Measurements from ENCODE around the gene SDCCAG8. TPM values are rescaled to one million over a fixed set of nuclear protein-coding genes. Genes with fewer than 3 reads are reported as not detected.
A peak's percentile ranks its signal among the peaks of the same experiment; 100 is the strongest.

SDCCAG8 gene
- total RNA-seq, 2 donors from 2014 or later: 25.7 to 36.9 TPM

DNA sequence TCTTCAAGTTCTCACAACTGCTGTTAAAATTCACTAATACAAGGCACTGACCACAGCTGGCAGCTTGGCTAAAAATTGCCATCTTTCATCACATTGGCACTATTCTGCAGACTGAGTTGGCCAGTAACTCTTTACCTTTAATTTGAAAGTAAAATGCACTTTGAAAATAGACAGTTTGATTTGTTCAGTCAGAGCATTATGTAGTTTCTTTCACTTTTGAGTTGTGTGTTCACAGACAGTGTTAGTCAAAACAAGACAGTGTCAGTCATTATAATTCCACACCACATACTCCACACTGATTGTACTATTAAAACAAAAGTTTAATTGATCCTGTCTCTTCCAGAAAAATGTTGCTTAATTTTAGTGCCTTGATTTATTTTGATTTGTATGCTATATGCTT is 160.7 kb downstream of the SDCCAG8 start:
- ATAC-seq: no peak
- no peaks in the 10 kb centered on the region for H3K9me3 ChIP-seq (ENCODE audit: control insufficient read depth, low read length, poor library complexity, severe bottlenecking)
- no peak overlapping the region for H3K4me3 Mint-ChIP-seq
- no peak overlapping the region for H3K27ac Mint-ChIP-seq
- H3K36me3 Mint-ChIP-seq (ENCODE audit: low read depth): peaks cover 4% of the 10 kb centered on the region
- no peaks in the 10 kb centered on the region for H3K27me3 Mint-ChIP-seq
- peaks cover 34% of the 10 kb centered on the region for H3K4me1 Mint-ChIP-seq
- DNase-seq: no peak

DNA sequence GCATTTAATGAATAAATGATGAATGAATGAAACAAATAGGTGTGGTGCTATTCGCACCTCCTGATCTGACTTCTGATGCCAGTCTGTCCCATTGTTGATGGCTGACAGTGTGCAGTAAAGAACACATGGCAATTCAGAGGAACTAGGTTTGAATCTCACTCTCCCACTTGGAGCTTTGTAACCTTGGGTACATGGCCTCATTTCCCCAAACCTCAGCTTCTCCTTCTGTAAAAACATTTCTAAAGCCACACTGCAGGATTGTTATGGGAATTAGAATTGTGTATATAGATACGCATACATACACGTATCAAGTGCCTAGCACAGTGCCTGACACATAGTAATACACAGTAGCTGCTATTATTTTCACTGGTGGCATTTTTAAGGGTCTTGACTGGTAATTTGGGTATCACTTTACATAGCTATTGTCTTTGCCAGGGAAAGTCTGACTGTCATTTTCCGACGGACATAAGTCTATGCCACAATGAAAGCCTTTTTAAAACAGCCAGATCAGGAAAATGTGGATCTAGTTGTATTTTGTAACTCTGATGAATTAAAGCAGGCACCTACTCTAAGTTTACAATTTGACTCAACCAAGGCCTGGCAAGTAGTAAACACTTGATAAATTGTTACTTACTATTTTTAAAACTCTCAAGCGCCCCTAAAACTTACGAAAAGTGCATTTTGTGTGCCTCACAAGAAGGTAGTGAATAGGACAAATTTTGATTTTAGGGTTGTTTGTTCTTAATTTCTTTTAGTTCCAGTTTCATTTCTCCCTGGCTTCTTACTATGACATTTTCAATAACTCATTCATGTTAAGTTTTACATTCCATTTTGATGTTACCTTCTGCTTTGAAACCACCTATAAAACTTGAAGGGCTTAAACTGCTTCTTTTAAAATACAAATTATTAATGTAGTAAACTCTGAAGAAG is 164.4 kb downstream of the SDCCAG8 start:
- DNase-seq: no peak
- no peak overlapping the region for H3K27ac Mint-ChIP-seq
- no peaks in the 10 kb centered on the region for H3K9me3 ChIP-seq (ENCODE audit: control insufficient read depth, low read length, poor library complexity, severe bottlenecking)
- H3K27me3 Mint-ChIP-seq: no peaks in the 10 kb centered on the region
- H3K36me3 Mint-ChIP-seq (ENCODE audit: low read depth): no peaks in the 10 kb centered on the region
- peaks cover 32% of the 10 kb centered on the region for H3K4me1 Mint-ChIP-seq
- no peak for ATAC-seq
- no peak overlapping the region for H3K4me3 Mint-ChIP-seq

DNA sequence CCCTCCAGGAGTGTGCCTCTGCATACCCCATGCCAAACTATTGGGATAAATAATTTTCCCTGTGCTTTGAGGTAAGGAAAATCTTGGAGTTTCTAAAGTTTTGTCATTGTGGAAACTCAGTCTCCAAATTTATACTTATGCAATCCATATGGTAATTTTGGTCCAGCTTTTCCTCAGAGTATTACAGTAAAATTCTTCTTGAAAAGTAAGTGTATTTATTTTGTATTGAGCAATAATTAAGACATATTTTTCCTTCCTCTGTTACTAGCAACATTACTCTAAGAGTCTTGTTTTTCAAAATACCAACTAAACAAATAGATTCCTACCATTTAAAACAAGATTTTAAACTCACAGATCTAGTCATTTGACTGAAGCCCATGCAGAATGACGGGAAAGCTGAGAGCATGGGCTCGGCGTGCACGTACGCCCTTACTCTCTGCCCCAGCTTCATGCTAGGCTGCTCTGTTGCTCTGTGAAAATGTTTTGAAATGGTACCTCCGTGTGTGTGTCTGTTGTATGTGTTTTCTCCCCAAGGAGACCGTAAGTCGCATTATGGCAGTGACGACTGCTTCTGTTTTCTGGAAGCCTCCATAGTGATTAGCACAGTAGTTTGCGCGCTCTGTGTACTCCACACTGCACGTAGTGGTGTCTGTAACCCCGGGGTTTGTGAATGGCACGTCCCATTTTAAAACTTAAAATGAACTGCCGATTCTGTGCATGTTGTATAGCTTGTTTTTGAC is 165.3 kb downstream of the SDCCAG8 start:
- H3K4me1 Mint-ChIP-seq: peaks cover 26% of the 10 kb centered on the region
- H3K27me3 Mint-ChIP-seq: no peaks in the 10 kb centered on the region
- no peaks in the 10 kb centered on the region for H3K9me3 ChIP-seq (ENCODE audit: control insufficient read depth, low read length, poor library complexity, severe bottlenecking)
- H3K36me3 Mint-ChIP-seq (ENCODE audit: low read depth): no peaks in the 10 kb centered on the region
- ATAC-seq (peak; percentile 44), DNase-seq (no peak)
- H3K27ac Mint-ChIP-seq: peak overlapping the region; percentile 79
- peak overlapping the region; percentile 82 for H3K4me3 Mint-ChIP-seq

DNA sequence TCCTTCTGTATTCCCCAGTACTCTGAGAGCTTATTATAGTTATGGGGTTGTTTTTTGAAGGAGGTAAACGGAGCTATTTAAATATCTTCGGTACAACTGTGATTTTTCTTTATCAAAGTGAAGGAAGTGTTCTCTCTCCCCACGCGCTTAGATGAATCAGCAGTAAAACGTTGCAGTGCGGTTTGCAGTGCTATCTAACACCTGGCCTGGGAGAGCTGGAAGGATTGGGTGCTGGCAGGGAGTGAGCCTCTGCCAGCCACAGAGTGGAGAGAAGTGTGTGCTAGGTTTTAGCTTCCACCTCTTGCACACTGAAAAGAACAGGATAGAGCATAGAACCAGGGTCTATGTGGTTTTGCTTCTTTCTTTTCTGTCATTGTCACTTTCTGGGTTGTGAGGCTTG is 165.9 kb downstream of the SDCCAG8 start:
- DNase-seq (peak in 1 of 3 donors; percentile 9), ATAC-seq (peak; percentile 94)
- Mint-ChIP-seq H3K36me3 (ENCODE audit: low read depth) (no peaks in the 10 kb centered on the region), H3K27me3 (no peaks in the 10 kb centered on the region), H3K4me1 (peaks cover 22% of the 10 kb centered on the region), H3K4me3 (peak overlapping the region; percentile 82), H3K27ac (peak overlapping the region; percentile 79)
- no peaks in the 10 kb centered on the region for H3K9me3 ChIP-seq (ENCODE audit: control insufficient read depth, low read length, poor library complexity, severe bottlenecking)

DNA sequence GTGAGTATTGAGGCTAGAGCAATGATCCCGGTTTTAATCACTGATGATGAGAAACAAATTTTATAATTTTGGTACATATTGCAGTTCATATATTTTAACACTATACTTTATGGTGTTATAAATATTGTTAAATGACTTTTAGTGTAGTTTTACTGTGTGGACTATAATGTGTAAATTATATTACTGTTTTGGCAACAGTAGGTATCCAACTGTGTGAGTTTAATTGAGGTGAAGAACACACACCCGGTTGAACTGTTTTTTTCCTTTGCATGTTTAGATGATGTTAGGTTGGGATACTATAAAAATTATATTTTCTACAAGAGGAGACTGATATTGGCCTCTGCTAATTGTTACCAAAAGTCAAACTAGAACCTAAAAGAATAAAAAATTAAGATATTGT is 166.5 kb downstream of the SDCCAG8 start:
- no peaks in the 10 kb centered on the region for H3K9me3 ChIP-seq (ENCODE audit: control insufficient read depth, low read length, poor library complexity, severe bottlenecking)
- peaks cover 22% of the 10 kb centered on the region for H3K4me1 Mint-ChIP-seq
- DNase-seq (no peak), ATAC-seq (no peak)
- peak overlapping the region; percentile 82 for H3K4me3 Mint-ChIP-seq
- H3K27me3 Mint-ChIP-seq: no peaks in the 10 kb centered on the region
- peak overlapping the region; percentile 79 for H3K27ac Mint-ChIP-seq
- H3K36me3 Mint-ChIP-seq (ENCODE audit: low read depth): no peaks in the 10 kb centered on the region

DNA sequence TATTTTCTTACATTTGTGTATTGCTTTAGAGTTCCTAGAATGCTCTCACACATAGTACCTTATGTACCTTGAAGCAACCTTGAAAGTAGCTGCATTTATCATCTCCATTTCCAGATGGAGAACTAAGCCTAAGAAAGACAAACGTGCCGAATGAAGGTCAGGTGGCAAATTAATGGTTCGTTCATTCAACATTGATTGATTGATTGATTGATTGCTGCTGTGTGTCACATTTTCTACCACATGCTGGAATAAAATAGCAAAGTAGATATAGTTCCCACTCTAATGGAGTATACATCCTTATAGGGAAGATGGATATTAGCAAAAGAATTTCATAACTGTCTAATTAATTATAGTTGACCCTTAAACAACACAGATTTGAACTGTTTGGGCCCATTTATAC is 172.2 kb downstream of the SDCCAG8 start:
- Mint-ChIP-seq H3K27ac (no peak overlapping the region), H3K4me3 (no peak overlapping the region), H3K27me3 (no peaks in the 10 kb centered on the region), H3K36me3 (ENCODE audit: low read depth) (peaks cover 3% of the 10 kb centered on the region), H3K4me1 (peaks cover 2% of the 10 kb centered on the region)
- ATAC-seq (no peak), DNase-seq (no peak)
- no peaks in the 10 kb centered on the region for H3K9me3 ChIP-seq (ENCODE audit: control insufficient read depth, low read length, poor library complexity, severe bottlenecking)

DNA sequence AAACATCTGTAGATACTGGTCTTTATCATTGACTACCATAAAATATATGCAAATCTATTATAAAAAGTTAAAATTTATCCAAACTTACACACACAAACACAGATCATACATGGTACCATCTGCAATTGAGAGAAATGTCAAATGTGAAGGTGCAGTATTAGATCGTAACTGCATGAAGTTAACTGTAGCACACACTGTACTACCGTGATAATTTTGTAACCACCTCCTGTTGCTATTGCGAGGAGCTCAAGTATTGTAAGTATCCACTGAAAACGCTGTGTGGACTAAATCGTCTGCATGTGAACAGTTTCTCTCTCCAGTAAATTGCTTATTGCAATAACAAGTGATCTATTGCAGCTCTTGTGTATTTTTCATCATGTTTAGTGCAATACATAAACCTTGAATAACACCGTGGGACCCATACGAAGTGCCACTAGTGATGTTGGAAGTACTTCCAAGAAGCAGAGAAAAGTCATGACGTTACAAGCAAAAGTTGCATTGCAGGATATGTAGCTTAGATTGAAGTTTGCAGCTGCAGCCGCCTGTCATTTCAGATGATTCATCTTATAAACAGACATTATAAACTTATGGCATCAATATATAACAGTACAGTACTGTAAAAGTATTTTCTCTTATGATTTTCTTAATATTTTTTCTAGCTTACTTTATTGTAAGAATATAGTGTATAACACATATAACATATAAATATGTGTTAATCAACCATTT is 172.9 kb downstream of the SDCCAG8 start:
- Mint-ChIP-seq H3K36me3 (ENCODE audit: low read depth) (peaks cover 3% of the 10 kb centered on the region), H3K27ac (no peak overlapping the region), H3K27me3 (no peaks in the 10 kb centered on the region), H3K4me3 (no peak overlapping the region), H3K4me1 (peaks cover 2% of the 10 kb centered on the region)
- no peak for DNase-seq
- H3K9me3 ChIP-seq (ENCODE audit: control insufficient read depth, low read length, poor library complexity, severe bottlenecking): no peaks in the 10 kb centered on the region
- no peak for ATAC-seq

DNA sequence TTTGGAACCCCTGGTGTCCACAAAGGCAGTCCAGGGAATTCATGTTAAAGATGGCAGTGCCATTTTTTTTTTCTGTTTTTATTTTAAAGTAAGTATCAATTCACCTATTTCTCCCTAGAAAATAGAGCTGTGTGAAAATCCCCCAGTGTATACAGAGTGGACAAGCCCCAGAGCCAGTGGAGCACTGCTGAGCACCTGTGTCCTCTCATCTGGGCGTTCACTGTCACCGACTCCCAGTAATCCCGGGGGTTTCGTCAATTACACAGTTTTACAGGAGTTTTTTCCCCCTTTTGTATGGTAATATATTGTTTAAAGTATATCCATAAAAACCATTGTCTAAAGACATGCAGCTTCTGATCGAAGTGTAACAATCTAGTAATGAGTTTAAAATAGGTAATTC is 175.8 kb downstream of the SDCCAG8 start:
- no peak for DNase-seq
- H3K27me3 Mint-ChIP-seq: no peaks in the 10 kb centered on the region
- H3K4me3 Mint-ChIP-seq: no peak overlapping the region
- no peaks in the 10 kb centered on the region for H3K9me3 ChIP-seq (ENCODE audit: control insufficient read depth, low read length, poor library complexity, severe bottlenecking)
- ATAC-seq: no peak
- H3K4me1 Mint-ChIP-seq: peaks cover 3% of the 10 kb centered on the region
- H3K27ac Mint-ChIP-seq: no peak overlapping the region
- peaks cover 3% of the 10 kb centered on the region for H3K36me3 Mint-ChIP-seq (ENCODE audit: low read depth)

DNA sequence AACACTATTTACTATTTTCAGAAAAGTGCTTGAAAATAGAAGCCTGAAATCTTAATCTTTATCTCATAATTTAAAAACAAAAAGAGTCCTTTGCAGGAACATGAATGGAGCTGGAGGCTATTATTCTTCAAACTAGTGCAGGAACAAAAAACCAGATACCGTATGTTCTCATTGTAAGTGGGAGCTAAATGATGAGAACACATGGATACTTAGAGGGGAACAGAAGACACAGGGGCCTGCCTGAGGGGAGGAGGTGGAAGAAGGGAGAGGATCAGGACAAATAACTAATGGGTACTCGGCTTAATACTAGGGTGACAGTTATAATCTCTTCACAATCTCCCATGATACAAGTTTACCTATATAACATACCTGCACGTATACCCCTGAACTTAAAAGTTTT is 176.3 kb downstream of the SDCCAG8 start:
- Mint-ChIP-seq H3K4me1 (peaks cover 3% of the 10 kb centered on the region), H3K27ac (no peak overlapping the region), H3K27me3 (no peaks in the 10 kb centered on the region), H3K4me3 (no peak overlapping the region), H3K36me3 (ENCODE audit: low read depth) (peaks cover 3% of the 10 kb centered on the region)
- H3K9me3 ChIP-seq (ENCODE audit: control insufficient read depth, low read length, poor library complexity, severe bottlenecking): no peaks in the 10 kb centered on the region
- ATAC-seq (no peak), DNase-seq (no peak)

DNA sequence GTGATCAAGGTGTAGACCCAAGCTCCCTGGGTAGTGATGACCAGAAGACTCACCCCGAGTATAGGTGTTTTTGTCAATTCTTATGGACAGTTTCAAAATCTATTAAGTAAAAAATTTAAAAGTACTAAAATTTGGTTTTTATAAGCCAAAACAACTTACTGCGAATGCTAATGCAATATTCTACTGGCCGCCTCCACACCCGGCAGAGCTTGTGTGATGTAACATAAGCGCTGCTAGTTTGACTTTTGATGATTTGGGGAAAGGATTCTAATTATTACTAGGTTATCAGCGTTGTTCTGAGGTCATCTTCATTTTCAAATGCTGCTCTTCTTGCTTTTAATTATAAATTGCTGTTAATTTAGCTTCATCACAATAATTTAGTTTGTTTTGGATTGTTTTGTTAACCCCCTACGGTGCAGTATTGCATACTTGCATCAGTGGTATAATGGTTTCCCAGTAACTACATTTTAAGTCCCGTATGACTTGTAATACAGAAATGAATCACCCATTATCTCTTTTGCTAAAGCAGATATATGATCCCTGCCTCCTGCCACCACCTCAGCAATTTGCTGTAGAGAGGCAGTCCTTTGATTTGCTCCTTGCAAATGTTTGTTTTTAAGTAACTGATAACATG is 178.0 kb downstream of the SDCCAG8 start:
- no peaks in the 10 kb centered on the region for H3K9me3 ChIP-seq (ENCODE audit: control insufficient read depth, low read length, poor library complexity, severe bottlenecking)
- Mint-ChIP-seq H3K36me3 (ENCODE audit: low read depth) (peaks cover 8% of the 10 kb centered on the region), H3K27me3 (no peaks in the 10 kb centered on the region), H3K4me1 (peaks cover 3% of the 10 kb centered on the region), H3K4me3 (no peak overlapping the region), H3K27ac (no peak overlapping the region)
- DNase-seq: no peak
- ATAC-seq: no peak

DNA sequence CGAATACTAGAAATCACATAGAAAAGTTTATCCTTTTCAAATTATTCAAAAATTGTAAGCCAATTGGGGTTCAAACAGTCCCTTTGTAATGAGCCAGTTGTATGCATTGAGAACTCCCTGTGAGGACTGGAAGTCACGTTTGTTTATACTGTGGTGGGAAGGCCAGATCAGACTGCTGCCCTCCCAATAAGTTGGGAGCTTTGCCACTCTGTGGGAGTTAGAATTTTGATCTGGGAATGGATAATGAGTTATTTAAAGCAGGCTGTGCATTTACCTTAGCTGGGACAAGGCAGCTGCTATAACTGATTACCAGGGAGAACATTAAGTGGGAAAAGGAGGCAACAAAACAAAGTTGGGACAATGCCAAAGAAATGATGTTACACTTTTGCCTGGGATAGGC is 178.8 kb downstream of the SDCCAG8 start:
- no peak overlapping the region for H3K27ac Mint-ChIP-seq
- H3K27me3 Mint-ChIP-seq: no peaks in the 10 kb centered on the region
- H3K4me1 Mint-ChIP-seq: peaks cover 3% of the 10 kb centered on the region
- no peak for DNase-seq
- no peak overlapping the region for H3K4me3 Mint-ChIP-seq
- peaks cover 8% of the 10 kb centered on the region for H3K36me3 Mint-ChIP-seq (ENCODE audit: low read depth)
- H3K9me3 ChIP-seq (ENCODE audit: control insufficient read depth, low read length, poor library complexity, severe bottlenecking): no peaks in the 10 kb centered on the region
- ATAC-seq: no peak

DNA sequence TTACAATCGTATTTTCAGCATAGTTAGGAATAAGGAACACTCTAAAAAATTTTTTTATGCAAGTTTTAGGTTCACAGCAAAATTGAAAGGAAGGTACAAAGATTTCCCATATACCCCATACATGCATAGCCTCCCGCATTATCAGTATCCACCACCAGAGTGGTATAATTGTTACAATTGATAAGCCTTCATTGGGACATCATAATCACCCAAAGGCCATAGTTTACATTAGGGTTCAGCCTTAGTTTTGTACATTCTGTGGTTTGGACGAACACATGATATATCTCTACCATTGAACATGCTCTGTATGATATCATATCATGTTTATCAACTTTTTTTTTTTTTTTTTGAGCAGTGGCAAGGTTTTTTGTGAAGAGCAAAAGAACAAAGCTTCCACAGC is 180.0 kb downstream of the SDCCAG8 start:
- no peaks in the 10 kb centered on the region for H3K27me3 Mint-ChIP-seq
- no peaks in the 10 kb centered on the region for H3K9me3 ChIP-seq (ENCODE audit: control insufficient read depth, low read length, poor library complexity, severe bottlenecking)
- H3K4me1 Mint-ChIP-seq: peaks cover 3% of the 10 kb centered on the region
- peaks cover 5% of the 10 kb centered on the region for H3K36me3 Mint-ChIP-seq (ENCODE audit: low read depth)
- no peak overlapping the region for H3K4me3 Mint-ChIP-seq
- no peak overlapping the region for H3K27ac Mint-ChIP-seq
- no peak for DNase-seq
- no peak for ATAC-seq

DNA sequence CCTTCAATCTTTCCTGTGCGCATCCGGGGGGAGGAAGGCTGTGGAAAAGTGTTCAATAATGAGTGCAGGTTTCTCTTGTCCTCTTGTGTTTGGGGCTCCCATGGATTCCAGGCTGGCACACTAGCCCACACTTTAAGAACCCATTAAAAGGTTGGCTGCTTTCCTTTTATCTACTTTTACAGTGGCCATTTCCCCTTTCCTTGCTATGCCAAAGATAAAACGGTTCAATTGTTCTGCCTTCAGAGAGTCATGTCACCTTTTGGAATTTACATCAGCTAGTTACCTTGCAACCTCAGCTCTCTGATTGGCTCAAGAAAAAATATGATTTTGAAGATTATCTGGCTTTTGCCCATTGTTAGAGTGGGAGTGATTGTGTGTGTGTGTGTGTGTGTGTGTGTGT is 182.3 kb downstream of the SDCCAG8 start:
- Mint-ChIP-seq H3K36me3 (ENCODE audit: low read depth) (peaks cover 5% of the 10 kb centered on the region), H3K4me3 (no peak overlapping the region), H3K27ac (no peak overlapping the region), H3K27me3 (no peaks in the 10 kb centered on the region), H3K4me1 (peaks cover 7% of the 10 kb centered on the region)
- DNase-seq (no peak), ATAC-seq (no peak)
- H3K9me3 ChIP-seq (ENCODE audit: control insufficient read depth, low read length, poor library complexity, severe bottlenecking): no peaks in the 10 kb centered on the region

Measured in T-helper 17 cell (primary cell).